HG03565 (cell line): ENCODE measurements around the gene LRRC15.

ENCODE experiments used
- ATAC-seq: cut with Tn5 transposase; IDR thresholded peaks from one replicate; pipeline ENCODE4 v1.9.1; 2021; ENCODE audit warnings: mild to moderate bottlenecking, moderate library complexity; ENCODE audit not compliant: unreplicated experiment

Gene LRRC15

GRCh38 chr3:194364652-194365434 is 4.7 kb downstream of the LRRC15 start:
- no peak for ATAC-seq

- ATAC-seq: no peak
These were observed 5.3 kb downstream of the LRRC15 start for GRCh38 chr3:194364314-194364651.

- no peak for ATAC-seq
These were observed 9.0 kb downstream of the LRRC15 start for GRCh38 chr3:194360568-194360967.

- no peak for ATAC-seq
These were observed 11.9 kb downstream of the LRRC15 start for GRCh38 chr3:194357681-194358080.

- ATAC-seq: no peak
These were observed 14.2 kb downstream of the LRRC15 start for GRCh38 chr3:194355379-194355778.

GRCh38 chr3:194354315-194354714 is 15.2 kb downstream of the LRRC15 start:
- no peak for ATAC-seq

GRCh38 chr3:194352667-194353246 is 16.8 kb downstream of the LRRC15 start:
- ATAC-seq: no peak

- ATAC-seq: no peak
These were observed 17.5 kb downstream of the LRRC15 start for GRCh38 chr3:194351952-194352536.

- no peak for ATAC-seq
These were observed 18.4 kb downstream of the LRRC15 start, which contains the start of gene CPN2 for GRCh38 chr3:194351080-194351672. Gene CPN2, minus strand, starts transcription at chr3:194351328. Its CDS starts 8,626 bp downstream, at chr3:194342702.

- ATAC-seq: no peak
These were observed 18.8 kb downstream of the LRRC15 start for GRCh38 chr3:194350726-194351071.

GRCh38 chr3:194348354-194348753 is 21.2 kb downstream of the LRRC15 start:
- no peak for ATAC-seq

- ATAC-seq: no peak
These were observed 22.9 kb downstream of the LRRC15 start for GRCh38 chr3:194346621-194347020.

GRCh38 chr3:194346035-194346434 is 23.5 kb downstream of the LRRC15 start:
- ATAC-seq: no peak

GRCh38 chr3:194344012-194344411 is 25.5 kb downstream of the LRRC15 start:
- ATAC-seq: no peak

- ATAC-seq: no peak
These were observed 26.0 kb downstream of the LRRC15 start for GRCh38 chr3:194343561-194343893.

GRCh38 chr3:194342861-194343560 is 26.5 kb downstream of the LRRC15 start:
- no peak for ATAC-seq

GRCh38 chr3:194340757-194341400 is 28.7 kb downstream of the LRRC15 start:
- no peak for ATAC-seq

- ATAC-seq: no peak
These were observed 29.7 kb downstream of the LRRC15 start for GRCh38 chr3:194339840-194340239.

GRCh38 chr3:194339356-194339755 is 30.2 kb downstream of the LRRC15 start:
- no peak for ATAC-seq

GRCh38 chr3:194337965-194338753 is 31.4 kb downstream of the LRRC15 start:
- no peak for ATAC-seq
